Caco-2 (cell line): Measurements from ENCODE around the gene AGAP1. TPM values are rescaled to one million over a fixed set of nuclear protein-coding genes. Genes with fewer than 3 reads are reported as not detected.
"Not testable (repeated sequence)": the region's sequence is repeated elsewhere in the genome, so short reads cannot be mapped to it uniquely, and the experiment has no call there.

ENCODE experiments used
- BruUV-seq: library from RNA; stranded (reverse); fragments of 400-500 nt; replicated peaks from 2 replicates; lab custom pipeline; 2021; lab: Mats Ljungman, UMichigan
- CTCF ChIA-PET: fragments of 300-600 bp; sonication (Branson Sonifier 250); formaldehyde crosslinking; loops from one replicate; lab custom pipeline; 2022; ENCODE audit warnings: antibody characterized with exemption; lab: Charles Lee
- POLR2A ChIA-PET: fragments of 300-600 bp; sonication (Branson Sonifier 250); formaldehyde crosslinking; loops from one replicate; lab custom pipeline; 2022; ENCODE audit warnings: antibody characterized with exemption; lab: Charles Lee
- DNase-seq, 2 experiments: peaks; one replicate each; pipeline versions ENCODE4 v3.0.0 to v3.0.0-alpha.2; 2020 to 2022
- H3K27me3 ChIP-seq: replicated peaks from 2 replicates; pipeline ENCODE4 v1.6.0; 2011; ENCODE audit warnings: low read length; ENCODE audit not compliant: control insufficient read depth, insufficient read depth
- H3K36me3 ChIP-seq: 2 replicates; pipeline ENCODE4 v1.5.1; 2011; ENCODE audit warnings: low read length; ENCODE audit not compliant: control insufficient read depth, insufficient read depth
- H3K4me1 ChIP-seq: fragments of 250-450 bp; sonication (Bioruptor Pico); 2 replicates; pipeline ENCODE4 v1.5.1; 2020; ENCODE audit warnings: mild to moderate bottlenecking
- H3K4me3 ChIP-seq: 2 replicates; pipeline ENCODE4 v1.5.1; 2011; ENCODE audit warnings: low read depth, mild to moderate bottlenecking, control low read depth, low read length
- H3K9me3 ChIP-seq: fragments of 250-450 bp; sonication (Bioruptor Pico); 2 replicates; pipeline ENCODE4 v1.5.1; 2020; ENCODE audit warnings: mild to moderate bottlenecking, moderate library complexity
- H3K27ac Mint-ChIP-seq: one replicate; pipeline ENCODE4 v1.8.0; 2022; ENCODE audit warnings: mixed read lengths; ENCODE audit not compliant: unreplicated experiment
- H3K27me3 Mint-ChIP-seq: one replicate; pipeline ENCODE4 v1.8.0; 2022; ENCODE audit warnings: mixed read lengths; ENCODE audit not compliant: insufficient read depth, unreplicated experiment
- H3K36me3 Mint-ChIP-seq: one replicate; pipeline ENCODE4 v1.8.0; 2022; ENCODE audit warnings: mild to moderate bottlenecking, mixed read lengths; ENCODE audit not compliant: insufficient read depth, unreplicated experiment
- H3K4me1 Mint-ChIP-seq: one replicate; pipeline ENCODE4 v1.8.0; 2022; ENCODE audit warnings: low read depth, mixed read lengths; ENCODE audit not compliant: unreplicated experiment
- H3K4me3 Mint-ChIP-seq: one replicate; pipeline ENCODE4 v1.8.0; 2022; ENCODE audit warnings: mild to moderate bottlenecking, moderate library complexity, mixed read lengths; ENCODE audit not compliant: unreplicated experiment
- H3K9me3 Mint-ChIP-seq: one replicate; pipeline ENCODE4 v1.8.0; 2022; ENCODE audit warnings: mixed read lengths; ENCODE audit not compliant: unreplicated experiment
- intact Hi-C: fragments of 100-400 bp; cut with micrococcal nuclease; formaldehyde crosslinking; loops from one replicate; pipeline ENCODE4 v1.10.0; 2022; ENCODE audit not compliant: unreplicated experiment
- total RNA-seq: library from RNA; stranded (reverse); gene quantifications from 2 replicates; pipeline ENCODE4 v1.2.3, GENCODE V29; 2022
- TF ChIP-seq, protein P1 (sequence below), 2 experiments: fragments of 200-600 bp in 1 of 2; IDR thresholded peaks; 1 replicate in 1 of 2; 2 replicates in 1 of 2; pipeline versions ENCODE4 v1.5.1 to v1.8.0; 2011 to 2022; ENCODE audit warnings: antibody characterized with exemption in 1 of 2, control low read depth in 1 of 2, inconsistent platforms in 1 of 2, low read depth in 1 of 2, low read length in 1 of 2, mild to moderate bottlenecking in 1 of 2, moderate library complexity in 1 of 2; ENCODE audit not compliant: insufficient read depth in 1 of 2, severe bottlenecking in 1 of 2, unreplicated experiment in 1 of 2

AGAP1 gene
- total RNA-seq, 1 experiment from 2014 or later, result 41.7 TPM

DNA sequence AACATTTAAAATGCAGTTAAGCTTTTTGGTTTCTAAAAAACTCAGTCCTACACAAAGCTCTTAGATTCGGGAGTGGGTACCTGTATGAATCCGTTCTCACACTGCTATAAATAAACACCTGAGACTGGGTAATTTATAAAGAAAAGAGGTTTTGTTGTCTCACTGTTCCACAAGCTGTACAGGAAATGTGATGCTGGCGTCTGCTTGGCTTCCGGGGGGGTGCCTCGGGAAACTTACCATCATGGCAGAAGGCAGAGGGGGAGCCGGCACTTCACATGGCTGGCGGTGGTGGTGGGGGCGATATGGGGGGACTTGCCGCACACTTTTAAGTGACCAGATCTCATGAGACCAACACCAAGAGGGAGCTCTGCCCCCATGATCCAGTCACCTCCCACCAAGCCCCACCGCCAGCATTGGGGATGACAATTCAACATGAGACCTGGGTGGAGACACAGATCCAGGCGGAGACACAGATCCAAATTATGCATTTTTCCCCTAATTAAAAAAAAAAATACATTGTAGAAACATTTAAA is 451.8 kb downstream of the AGAP1 start:
- Mint-ChIP-seq H3K4me1 (no peaks in the 10 kb centered on the region), H3K27ac (no peak overlapping the region), H3K27me3 (no peaks in the 10 kb centered on the region), H3K4me3 (no peak overlapping the region), H3K9me3 (no peaks in the 10 kb centered on the region), H3K36me3 (peaks cover under 1% of the 10 kb centered on the region)
- Histone ChIP-seq H3K36me3 (no peaks in the 10 kb centered on the region), H3K27me3 (no peaks in the 10 kb centered on the region), H3K4me1 (no peaks in the 10 kb centered on the region), H3K9me3 (no peaks in the 10 kb centered on the region), H3K4me3 (no peak overlapping the region)
- no peak for DNase-seq
- intact Hi-C loops, result no loop called here
- TF ChIP-seq, protein P1, sequence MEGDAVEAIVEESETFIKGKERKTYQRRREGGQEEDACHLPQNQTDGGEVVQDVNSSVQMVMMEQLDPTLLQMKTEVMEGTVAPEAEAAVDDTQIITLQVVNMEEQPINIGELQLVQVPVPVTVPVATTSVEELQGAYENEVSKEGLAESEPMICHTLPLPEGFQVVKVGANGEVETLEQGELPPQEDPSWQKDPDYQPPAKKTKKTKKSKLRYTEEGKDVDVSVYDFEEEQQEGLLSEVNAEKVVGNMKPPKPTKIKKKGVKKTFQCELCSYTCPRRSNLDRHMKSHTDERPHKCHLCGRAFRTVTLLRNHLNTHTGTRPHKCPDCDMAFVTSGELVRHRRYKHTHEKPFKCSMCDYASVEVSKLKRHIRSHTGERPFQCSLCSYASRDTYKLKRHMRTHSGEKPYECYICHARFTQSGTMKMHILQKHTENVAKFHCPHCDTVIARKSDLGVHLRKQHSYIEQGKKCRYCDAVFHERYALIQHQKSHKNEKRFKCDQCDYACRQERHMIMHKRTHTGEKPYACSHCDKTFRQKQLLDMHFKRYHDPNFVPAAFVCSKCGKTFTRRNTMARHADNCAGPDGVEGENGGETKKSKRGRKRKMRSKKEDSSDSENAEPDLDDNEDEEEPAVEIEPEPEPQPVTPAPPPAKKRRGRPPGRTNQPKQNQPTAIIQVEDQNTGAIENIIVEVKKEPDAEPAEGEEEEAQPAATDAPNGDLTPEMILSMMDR (IDR thresholded peaks at IDR 0.05; ENCODE audit: insufficient read depth in 1 of 2, low read depth in 1 of 2, low read length in 1 of 2, severe bottlenecking in 1 of 2, unreplicated experiment in 1 of 2), result no peak
- BruUV-seq, result no TSS peak
- ChIA-PET CTCF (no interaction called here), POLR2A (interaction anchor here (0.7 kb wide), 1 partner anchor 181 kb away, joined by 6 read pairs; no protein-coding TSS in a partner anchor)

DNA sequence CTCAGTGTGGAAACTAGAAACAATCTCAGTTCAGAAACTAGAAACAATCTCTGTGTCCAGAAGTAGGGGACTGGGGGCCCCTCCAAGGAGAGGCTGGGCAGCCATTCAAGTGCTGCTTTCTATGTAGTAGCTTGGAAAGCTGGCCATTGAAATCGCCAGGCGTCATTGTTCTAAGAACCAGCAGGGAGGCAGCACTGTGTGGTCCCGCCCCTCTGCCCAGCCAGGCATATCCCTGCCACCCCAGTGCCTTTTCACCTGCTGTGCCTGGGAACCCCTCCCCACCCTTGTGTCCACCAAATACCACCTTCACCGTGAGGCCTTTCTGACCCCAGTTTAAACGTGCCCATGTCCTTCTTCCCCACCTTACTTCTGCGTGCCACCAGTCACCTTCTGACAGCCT is 452.7 kb downstream of the AGAP1 start:
- TF ChIP-seq, protein P1 (IDR thresholded peaks at IDR 0.05; ENCODE audit: insufficient read depth in 1 of 2, low read depth in 1 of 2, low read length in 1 of 2, severe bottlenecking in 1 of 2, unreplicated experiment in 1 of 2), result no peak
- Mint-ChIP-seq H3K4me1 (no peaks in the 10 kb centered on the region), H3K4me3 (no peak overlapping the region), H3K27ac (no peak overlapping the region), H3K9me3 (no peaks in the 10 kb centered on the region), H3K27me3 (no peaks in the 10 kb centered on the region), H3K36me3 (no peaks in the 10 kb centered on the region)
- POLR2A ChIA-PET, result no interaction called here
- Histone ChIP-seq H3K36me3 (no peaks in the 10 kb centered on the region), H3K27me3 (no peaks in the 10 kb centered on the region), H3K4me3 (no peak overlapping the region), H3K4me1 (no peaks in the 10 kb centered on the region), H3K9me3 (no peaks in the 10 kb centered on the region)
- no peak for DNase-seq
- no TSS peak for BruUV-seq
- CTCF ChIA-PET, result interaction anchor here (0.6 kb wide), 1 partner anchor 19 kb away, joined by 6 read pairs; no protein-coding TSS in a partner anchor
- intact Hi-C loops, result no loop called here

DNA sequence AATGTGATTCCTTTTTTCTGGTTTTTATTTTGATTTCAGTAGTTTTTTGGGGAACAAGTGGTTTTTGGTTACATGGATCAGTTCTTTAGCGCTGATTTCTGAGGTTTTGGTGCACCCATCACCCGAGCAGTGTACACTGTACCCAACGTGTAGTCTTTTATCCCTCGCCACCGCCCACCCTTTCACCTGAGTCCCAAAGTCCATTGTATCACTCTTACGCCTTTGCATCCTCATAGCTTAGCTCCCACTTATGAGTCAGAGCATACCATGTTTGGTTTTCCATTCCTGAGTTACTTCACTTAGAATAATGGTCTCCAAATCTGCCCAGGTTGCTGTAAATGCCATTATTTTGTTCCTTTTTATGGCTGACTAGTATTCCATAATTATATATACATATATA is 453.2 kb downstream of the AGAP1 start:
- H3K9me3 Mint-ChIP-seq, H3K36me3 Mint-ChIP-seq, H3K4me1 ChIP-seq, H3K4me3 Mint-ChIP-seq, H3K27ac Mint-ChIP-seq, H3K4me3 ChIP-seq, H3K9me3 ChIP-seq, intact Hi-C loops, BruUV-seq, CTCF ChIA-PET, H3K27me3 Mint-ChIP-seq, H3K4me1 Mint-ChIP-seq, DNase-seq, H3K36me3 ChIP-seq, POLR2A ChIA-PET, H3K27me3 ChIP-seq: not testable (repeated sequence)
